Measurements from ENCODE around the gene CDH4. TPM values are rescaled to one million over a fixed set of nuclear protein-coding genes. Genes with fewer than 3 reads are reported as not detected.

The CDH4 gene
- total and polyA plus RNA-seq, 2 donors (not counting 1 experiment from before 2014, with no cell fraction given) = not detected

GRCh38 chr20:61569825-61570224 is 317.8 kb downstream of the CDH4 start:
- no peak for ATAC-seq (ENCODE audit: low read depth)
- no peak for DNase-seq
- Mint-ChIP-seq H3K4me1 (no peaks in the 10 kb centered on the region), H3K4me3 (no peak overlapping the region), H3K27ac (no peak overlapping the region), H3K27me3 (no peaks in the 10 kb centered on the region), H3K9me3 (ENCODE audit: insufficient read depth) (peaks cover 2% of the 10 kb centered on the region)
- intact Hi-C loops (cut with micrococcal nuclease) = no loop called here
- H3K9me3 ChIP-seq (ENCODE audit: control extremely low read depth in 1 of 3, control insufficient read depth in 2 of 3, insufficient read depth in 1 of 3, low read length in 2 of 3) = peaks cover 0 to 35% (median 0%) of the 10 kb centered on the region in 3 donors
- H3K79me2 ChIP-seq (ENCODE audit: control insufficient read depth, insufficient read depth, low read length) = no peaks in the 10 kb centered on the region
- no peak overlapping the region for H3K9ac ChIP-seq (ENCODE audit: low read length)
- no peak overlapping the region for H3K4me3 ChIP-seq (ENCODE audit: control extremely low read depth in 1 of 5, extremely low read depth in 1 of 5, insufficient read depth in 1 of 5, low read depth in 2 of 5, low read length in 4 of 5)
- no peak overlapping the region for H3K4me2 ChIP-seq (replicated peaks; ENCODE audit: low read depth, low read length, poor library complexity, severe bottlenecking)
- CTCF ChIA-PET = no interaction called here
- no peaks in the 10 kb centered on the region for H4K20me1 ChIP-seq (ENCODE audit: control insufficient read depth, insufficient read depth, low read length, poor library complexity, severe bottlenecking)
- H3K4me1 ChIP-seq (ENCODE audit: control insufficient read depth in 2 of 2, insufficient read depth in 2 of 2, low read length in 2 of 2) = no peaks in the 10 kb centered on the region
- TF ChIP-seq EZH2 (IDR thresholded peaks at IDR 0.05; ENCODE audit: borderline replicate concordance, insufficient read depth, low read depth, low read length, poor library complexity, severe bottlenecking) = no peak
- no peak overlapping the region for H2AFZ ChIP-seq (ENCODE audit: insufficient read depth, low read depth, low read length, poor library complexity, severe bottlenecking)
- H3K27me3 ChIP-seq (replicated peaks in 1 of 4; ENCODE audit: control extremely low read depth in 1 of 4, control insufficient read depth in 3 of 4, insufficient read depth in 4 of 4, low read length in 3 of 4) = no peaks in the 10 kb centered on the region
- no peak overlapping the region for H3K27ac ChIP-seq (ENCODE audit: low read length in 2 of 2)
- 86% methylated on average over 7 of the region's 10 CpGs for WGBS (ENCODE audit: insufficient coverage)
- no peaks in the 10 kb centered on the region for H3K36me3 ChIP-seq (replicated peaks in 1 of 2; ENCODE audit: control extremely low read depth in 1 of 2, control insufficient read depth in 1 of 2, extremely low read depth in 1 of 2, insufficient read depth in 2 of 2, low read length in 1 of 2)
- POLR2A ChIA-PET = no interaction called here

- ATAC-seq (ENCODE audit: low read depth) (no peak), DNase-seq (no peak)
- H4K20me1 ChIP-seq (ENCODE audit: control insufficient read depth, insufficient read depth, low read length, poor library complexity, severe bottlenecking) = no peaks in the 10 kb centered on the region
- no peaks in the 10 kb centered on the region for H3K4me1 Mint-ChIP-seq
- H3K27ac Mint-ChIP-seq = no peak overlapping the region
- CTCF ChIA-PET = no interaction called here
- TF ChIP-seq CTCF (IDR thresholded peaks at IDR 0.05) (no peak), EZH2 (IDR thresholded peaks at IDR 0.05; ENCODE audit: borderline replicate concordance, insufficient read depth, low read depth, low read length, poor library complexity, severe bottlenecking) (no peak)
- H3K9ac ChIP-seq (ENCODE audit: low read length) = no peak overlapping the region
- H3K79me2 ChIP-seq (ENCODE audit: control insufficient read depth, insufficient read depth, low read length) = no peaks in the 10 kb centered on the region
- H3K27ac ChIP-seq (ENCODE audit: low read length in 2 of 2) = no peak overlapping the region
- no peak overlapping the region for H3K4me2 ChIP-seq (replicated peaks; ENCODE audit: low read depth, low read length, poor library complexity, severe bottlenecking)
- H3K9me3 ChIP-seq (ENCODE audit: control extremely low read depth in 1 of 3, control insufficient read depth in 2 of 3, insufficient read depth in 1 of 3, low read length in 2 of 3) = peaks cover 0 to 34% (median 0%) of the 10 kb centered on the region in 3 donors
- POLR2A ChIA-PET = no interaction called here
- H3K9me3 Mint-ChIP-seq (ENCODE audit: insufficient read depth) = peaks cover 2% of the 10 kb centered on the region
- intact Hi-C loops (cut with micrococcal nuclease) = no loop called here
- H3K27me3 Mint-ChIP-seq = no peaks in the 10 kb centered on the region
- no peaks in the 10 kb centered on the region for H3K4me1 ChIP-seq (ENCODE audit: control insufficient read depth in 2 of 2, insufficient read depth in 2 of 2, low read length in 2 of 2)
- H2AFZ ChIP-seq (ENCODE audit: insufficient read depth, low read depth, low read length, poor library complexity, severe bottlenecking) = no peak overlapping the region
- no peak overlapping the region for H3K4me3 Mint-ChIP-seq
- WGBS (ENCODE audit: insufficient coverage) = 89% methylated on average over 13 of the region's 14 CpGs
- no peaks in the 10 kb centered on the region for H3K36me3 ChIP-seq (replicated peaks in 1 of 2; ENCODE audit: control extremely low read depth in 1 of 2, control insufficient read depth in 1 of 2, extremely low read depth in 1 of 2, insufficient read depth in 2 of 2, low read length in 1 of 2)
- H3K4me3 ChIP-seq (ENCODE audit: control extremely low read depth in 1 of 5, extremely low read depth in 1 of 5, insufficient read depth in 1 of 5, low read depth in 2 of 5, low read length in 4 of 5) = no peak overlapping the region
- no peaks in the 10 kb centered on the region for H3K27me3 ChIP-seq (replicated peaks in 1 of 4; ENCODE audit: control extremely low read depth in 1 of 4, control insufficient read depth in 3 of 4, insufficient read depth in 4 of 4, low read length in 3 of 4)
These were observed 318.7 kb downstream of the CDH4 start for GRCh38 chr20:61570646-61571195.

Measured in B cell (primary cell).